A673 (cell line): Measurements from ENCODE around the gene TENM4. TPM values are rescaled to one million over a fixed set of nuclear protein-coding genes. Genes with fewer than 3 reads are reported as not detected.

ENCODE experiments used
- BruUV-seq: library from RNA; stranded (reverse); fragments of 400-500 nt; replicated peaks from 2 replicates; lab custom pipeline; 2021; lab: Mats Ljungman, UMichigan
- CTCF ChIA-PET: fragments of 300-600 bp; sonication (Branson Sonifier 250); formaldehyde crosslinking; loops from one replicate; lab custom pipeline; 2022; ENCODE audit warnings: antibody characterized with exemption; lab: Charles Lee
- POLR2A ChIA-PET: fragments of 300-600 bp; sonication (Branson Sonifier 250); formaldehyde crosslinking; loops from one replicate; lab custom pipeline; 2022; ENCODE audit warnings: antibody characterized with exemption; ENCODE audit not compliant: low non-redundant PET; lab: Charles Lee
- DNase-seq: peaks from one replicate; pipeline ENCODE4 v3.0.0-alpha.2; 2015; ENCODE audit warnings: low spot score
- H3K27ac ChIP-seq: fragments of 200-600 bp; sonication (generic); 2 replicates; pipeline ENCODE4 v1.5.1; 2016; ENCODE audit warnings: mixed run types, low read depth, mild to moderate bottlenecking, mixed read lengths, antibody characterized with exemption, low read length; ENCODE audit not compliant: poor library complexity, severe bottlenecking
- H3K27me3 ChIP-seq: fragments of 200-600 bp; sonication (generic); replicated peaks from 2 replicates; pipeline ENCODE4 v1.6.1; 2017; ENCODE audit warnings: mixed run types, low read depth, mild to moderate bottlenecking, mixed read lengths, antibody characterized with exemption, low read length; ENCODE audit not compliant: insufficient read depth, poor library complexity
- H3K36me3 ChIP-seq: fragments of 200-600 bp; sonication (generic); 2 replicates; pipeline ENCODE4 v1.6.1; 2016; ENCODE audit warnings: mixed run types, mild to moderate bottlenecking, mixed read lengths, antibody characterized with exemption, low read length; ENCODE audit not compliant: insufficient read depth, poor library complexity, severe bottlenecking
- H3K4me1 ChIP-seq: fragments of 200-600 bp; sonication (generic); 2 replicates; pipeline ENCODE4 v1.6.1; 2017; ENCODE audit warnings: mixed run types, mild to moderate bottlenecking, mixed read lengths, antibody characterized with exemption, low read length; ENCODE audit not compliant: insufficient read depth, poor library complexity, severe bottlenecking
- H3K4me3 ChIP-seq: fragments of 200-600 bp; sonication (generic); 2 replicates; pipeline ENCODE4 v1.5.1; 2016; ENCODE audit warnings: low read depth, mixed run types, mild to moderate bottlenecking, mixed read lengths, low read length; ENCODE audit not compliant: poor library complexity, severe bottlenecking
- H3K9me3 ChIP-seq: fragments of 200-600 bp; sonication (generic); 2 replicates; pipeline ENCODE4 v1.6.1; 2016; ENCODE audit warnings: mixed run types, low read depth, mild to moderate bottlenecking, mixed read lengths, antibody characterized with exemption, low read length; ENCODE audit not compliant: poor library complexity, severe bottlenecking
- EZH2 ChIP-seq: fragments of 200-600 bp; sonication (generic); IDR thresholded peaks from 2 replicates; pipeline ENCODE4 v1.6.1; 2017; ENCODE audit warnings: borderline replicate concordance, low read depth, mild to moderate bottlenecking, mixed read lengths, antibody characterized with exemption, low read length; ENCODE audit not compliant: poor library complexity, severe bottlenecking
- intact Hi-C: fragments of 100-400 bp; cut with micrococcal nuclease; formaldehyde crosslinking; loops from one replicate; pipeline ENCODE4 v1.10.0; 2022; ENCODE audit not compliant: unreplicated experiment
- total RNA-seq: library from RNA; stranded (reverse); gene quantifications from 2 replicates; pipeline ENCODE4 v1.2.3, GENCODE V29; 2021
- TF ChIP-seq, protein P1 (sequence below): fragments of 300-800, 200-600 bp; sonication (generic); conservative IDR thresholded peaks from 2 replicates; pipeline ENCODE4 v1.5.1; 2017; ENCODE audit warnings: low read depth, mild to moderate bottlenecking, antibody characterized with exemption, low read length, moderate library complexity, mixed read lengths

The TENM4 gene
- total RNA-seq, 1 experiment from 2014 or later, result 0.11 TPM

DNA sequence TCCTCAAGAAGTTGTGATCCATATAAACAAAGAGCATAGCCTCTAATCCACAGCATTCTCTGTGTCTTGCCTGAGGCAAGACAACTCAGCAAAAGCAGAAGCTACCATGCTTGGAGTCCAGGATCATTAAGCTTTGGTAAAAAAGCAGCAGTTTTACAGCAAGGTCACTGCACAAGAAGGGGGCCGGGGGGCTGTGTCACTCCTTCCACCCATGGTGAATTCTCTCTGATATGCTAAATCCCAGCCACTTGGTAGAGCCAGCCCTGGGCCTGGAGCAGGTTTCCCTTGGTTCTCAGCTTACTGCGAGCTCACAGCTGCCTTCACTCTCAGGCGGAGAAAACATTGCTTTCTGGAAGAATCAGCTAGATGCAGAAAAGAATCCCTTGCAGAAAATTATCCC lies 144.7 kb downstream of the TENM4 start:
- DNase-seq, result no peak
- BruUV-seq, result no TSS peak
- Histone ChIP-seq H3K9me3 (no peaks in the 10 kb centered on the region), H3K36me3 (no peaks in the 10 kb centered on the region), H3K27ac (no peak overlapping the region), H3K27me3 (no peaks in the 10 kb centered on the region), H3K4me1 (no peaks in the 10 kb centered on the region), H3K4me3 (no peak overlapping the region)
- intact Hi-C loops, result no loop called here
- TF ChIP-seq, protein P1, sequence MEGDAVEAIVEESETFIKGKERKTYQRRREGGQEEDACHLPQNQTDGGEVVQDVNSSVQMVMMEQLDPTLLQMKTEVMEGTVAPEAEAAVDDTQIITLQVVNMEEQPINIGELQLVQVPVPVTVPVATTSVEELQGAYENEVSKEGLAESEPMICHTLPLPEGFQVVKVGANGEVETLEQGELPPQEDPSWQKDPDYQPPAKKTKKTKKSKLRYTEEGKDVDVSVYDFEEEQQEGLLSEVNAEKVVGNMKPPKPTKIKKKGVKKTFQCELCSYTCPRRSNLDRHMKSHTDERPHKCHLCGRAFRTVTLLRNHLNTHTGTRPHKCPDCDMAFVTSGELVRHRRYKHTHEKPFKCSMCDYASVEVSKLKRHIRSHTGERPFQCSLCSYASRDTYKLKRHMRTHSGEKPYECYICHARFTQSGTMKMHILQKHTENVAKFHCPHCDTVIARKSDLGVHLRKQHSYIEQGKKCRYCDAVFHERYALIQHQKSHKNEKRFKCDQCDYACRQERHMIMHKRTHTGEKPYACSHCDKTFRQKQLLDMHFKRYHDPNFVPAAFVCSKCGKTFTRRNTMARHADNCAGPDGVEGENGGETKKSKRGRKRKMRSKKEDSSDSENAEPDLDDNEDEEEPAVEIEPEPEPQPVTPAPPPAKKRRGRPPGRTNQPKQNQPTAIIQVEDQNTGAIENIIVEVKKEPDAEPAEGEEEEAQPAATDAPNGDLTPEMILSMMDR, result no peak
- TF ChIP-seq EZH2, result no peak
- ChIA-PET POLR2A (no interaction called here), CTCF (no interaction called here)

DNA sequence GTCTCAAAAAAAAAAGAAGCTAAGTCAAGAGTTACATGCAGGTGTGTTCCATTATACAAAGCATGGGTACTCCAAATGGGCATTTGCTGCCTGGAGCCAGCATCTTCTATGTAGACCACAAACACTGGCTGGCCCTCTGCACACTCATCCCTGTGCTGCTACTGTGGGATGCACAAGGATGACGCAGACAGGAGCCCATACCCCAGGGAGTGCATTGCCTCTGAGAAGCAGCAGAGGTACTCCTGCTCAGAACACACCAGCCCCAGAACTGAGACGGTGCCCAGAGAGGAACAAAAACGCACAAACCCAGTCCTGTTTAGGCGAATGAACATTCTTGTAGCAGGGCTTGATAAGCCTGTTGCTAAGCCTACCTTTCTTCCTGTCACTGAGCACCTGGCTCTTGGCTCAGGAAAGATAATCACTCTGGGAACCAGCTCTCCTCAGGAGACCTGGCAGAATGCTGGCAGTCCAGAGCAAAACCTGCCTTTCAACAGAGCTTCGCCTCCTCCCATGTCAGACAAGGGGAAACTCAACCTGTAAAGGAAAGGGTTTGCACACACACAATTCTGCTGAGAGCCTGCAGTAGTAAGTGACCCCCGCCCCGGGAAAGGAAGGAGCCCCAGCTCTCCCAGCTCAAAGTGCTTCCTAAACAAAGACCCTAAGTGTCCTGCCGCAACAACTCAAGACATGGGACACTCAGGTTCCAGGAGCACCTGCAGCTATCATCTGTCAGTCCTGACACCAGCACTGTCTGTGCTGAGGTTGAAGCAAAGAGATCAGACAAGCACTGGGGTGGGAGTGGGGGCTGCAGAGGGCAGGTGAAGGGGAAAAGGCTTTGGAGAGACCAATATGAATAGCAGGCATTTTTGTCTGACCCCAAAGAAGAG lies 145.7 kb downstream of the TENM4 start:
- BruUV-seq, result no TSS peak
- Histone ChIP-seq H3K9me3 (no peaks in the 10 kb centered on the region), H3K27ac (no peak overlapping the region), H3K4me1 (no peaks in the 10 kb centered on the region), H3K27me3 (no peaks in the 10 kb centered on the region), H3K4me3 (no peak overlapping the region), H3K36me3 (no peaks in the 10 kb centered on the region)
- ChIA-PET POLR2A (no interaction called here), CTCF (no interaction called here)
- TF ChIP-seq EZH2, result no peak
- TF ChIP-seq, protein P1, result no peak
- DNase-seq, result no peak
- intact Hi-C loops, result no loop called here

DNA sequence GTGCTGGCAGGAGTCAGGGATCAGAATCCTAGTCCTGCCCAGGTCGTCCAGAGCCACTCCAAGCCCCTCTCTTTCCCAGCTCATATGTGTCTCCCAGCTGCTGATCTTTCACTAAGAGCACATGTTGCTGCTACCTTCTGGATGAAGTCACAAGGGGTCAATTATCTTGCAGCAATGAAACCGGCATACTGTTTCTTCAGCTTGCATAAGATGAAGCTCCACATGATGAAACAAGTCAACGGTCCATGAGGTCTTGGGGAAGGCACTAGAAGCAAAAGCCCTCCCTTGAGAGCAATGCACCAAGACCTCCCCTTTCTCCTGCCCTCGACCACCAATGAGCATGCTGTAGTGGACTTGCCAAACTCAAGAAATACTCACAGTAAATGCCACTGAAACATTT lies 148.9 kb downstream of the TENM4 start:
- intact Hi-C loops, result no loop called here
- H3K27ac ChIP-seq, result no peak overlapping the region
- no peaks in the 10 kb centered on the region for H3K36me3 ChIP-seq
- DNase-seq, result no peak
- H3K27me3 ChIP-seq, result no peaks in the 10 kb centered on the region
- no peaks in the 10 kb centered on the region for H3K4me1 ChIP-seq
- H3K9me3 ChIP-seq, result no peaks in the 10 kb centered on the region
- no TSS peak for BruUV-seq
- ChIA-PET POLR2A (no interaction called here), CTCF (no interaction called here)
- H3K4me3 ChIP-seq, result no peak overlapping the region
- TF ChIP-seq, protein P1, result no peak
- no peak for TF ChIP-seq EZH2
